Activated CD4-positive, alpha-beta T cell treated with anti-CD3 and anti-CD28 coated beads for 36 hours (primary cell): ENCODE results near the gene PTPRM. TPM values are rescaled to one million over a fixed set of nuclear protein-coding genes. Genes with fewer than 3 reads are reported as not detected.

ENCODE experiments used
- ATAC-seq: fragments of 200-7000 bp; cut with Tn5 transposase; one replicate; pipeline ENCODE4 v1.10.0; 2021; ENCODE audit warnings: mild to moderate bottlenecking, moderate library complexity
- CTCF ChIA-PET: fragments of 350-600 bp; sonication (Branson Sonifier 250); formaldehyde crosslinking; loops from one replicate; lab custom pipeline; 2021; ENCODE audit warnings: antibody characterized with exemption; lab: Charles Lee
- POLR2A ChIA-PET: fragments of 350-600 bp; sonication (Branson Sonifier 250); formaldehyde crosslinking; loops from one replicate; lab custom pipeline; 2021; ENCODE audit warnings: antibody characterized with exemption, inconsistent platforms; lab: Charles Lee
- DNase-seq: peaks from one replicate; pipeline ENCODE4 v3.0.0-alpha.2; 2020
- H3K27ac Mint-ChIP-seq: one replicate; pipeline ENCODE4 v1.8.0; 2021; ENCODE audit warnings: mixed read lengths
- H3K27me3 Mint-ChIP-seq: one replicate; pipeline ENCODE4 v1.8.0; 2021; ENCODE audit warnings: mixed read lengths
- H3K36me3 Mint-ChIP-seq: one replicate; pipeline ENCODE4 v1.8.0; 2021; ENCODE audit warnings: low read depth, mixed read lengths
- H3K4me1 Mint-ChIP-seq: one replicate; pipeline ENCODE4 v1.8.0; 2021; ENCODE audit warnings: mixed read lengths
- H3K4me3 Mint-ChIP-seq: one replicate; pipeline ENCODE4 v1.8.0; 2021; ENCODE audit warnings: mild to moderate bottlenecking, moderate library complexity, mixed read lengths
- H3K9me3 Mint-ChIP-seq: one replicate; pipeline ENCODE4 v1.8.0; 2021; ENCODE audit warnings: low read depth, mixed read lengths
- intact Hi-C, 2 experiments: fragments of 100-400 bp; cut with DNase I in 1 of 2; cut with micrococcal nuclease in 1 of 2; formaldehyde crosslinking; loops; one replicate each; pipeline versions ENCODE4 v1.14.2 to v1.15.1; 2022 to 2024; cut with DNase I, micrococcal nuclease
- total RNA-seq, 2 experiments: library from RNA; stranded (reverse); gene quantifications; one replicate each; pipeline ENCODE4 v1.2.3, GENCODE V29; 2021

Gene PTPRM
- total RNA-seq, 2 experiments from 2014 or later, result 6.5 to 14.0 TPM

DNA sequence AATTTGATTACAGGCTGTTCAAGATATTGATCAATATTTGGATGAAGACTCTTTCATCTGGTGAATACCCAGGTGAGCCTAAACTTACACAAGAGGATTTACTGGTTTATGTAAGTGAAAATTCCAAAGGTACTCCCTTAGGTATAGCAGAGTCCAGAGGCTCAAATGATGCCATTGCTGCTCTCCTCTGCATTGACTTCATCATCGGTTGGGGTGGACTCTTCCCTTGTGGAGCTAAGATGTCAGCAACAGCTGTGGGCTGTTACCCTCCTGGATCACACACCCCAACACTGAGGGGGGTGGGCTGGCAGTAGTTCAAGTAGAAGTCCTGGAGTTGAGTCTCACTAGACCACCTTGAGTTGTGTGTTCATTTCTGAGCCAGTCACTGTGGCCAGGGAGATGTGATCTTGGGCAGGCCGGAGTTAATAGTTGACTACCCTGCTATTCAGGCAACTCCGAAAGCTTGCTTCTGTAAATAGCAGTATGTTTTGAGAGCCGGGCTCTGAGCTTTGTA is 236.9 kb downstream of the PTPRM start:
- ATAC-seq (no peak), DNase-seq (no peak)
- Mint-ChIP-seq H3K4me3 (no peak overlapping the region), H3K27me3 (no peaks in the 10 kb centered on the region), H3K4me1 (peaks cover 9% of the 10 kb centered on the region), H3K9me3 (no peaks in the 10 kb centered on the region), H3K36me3 (no peaks in the 10 kb centered on the region), H3K27ac (no peak overlapping the region)
- ChIA-PET CTCF (interaction anchor here (1.2 kb wide), 1 partner anchor 343 kb away, joined by 3 read pairs; no protein-coding TSS in a partner anchor), POLR2A (no interaction called here)
- intact Hi-C loops, result no loop called here

DNA sequence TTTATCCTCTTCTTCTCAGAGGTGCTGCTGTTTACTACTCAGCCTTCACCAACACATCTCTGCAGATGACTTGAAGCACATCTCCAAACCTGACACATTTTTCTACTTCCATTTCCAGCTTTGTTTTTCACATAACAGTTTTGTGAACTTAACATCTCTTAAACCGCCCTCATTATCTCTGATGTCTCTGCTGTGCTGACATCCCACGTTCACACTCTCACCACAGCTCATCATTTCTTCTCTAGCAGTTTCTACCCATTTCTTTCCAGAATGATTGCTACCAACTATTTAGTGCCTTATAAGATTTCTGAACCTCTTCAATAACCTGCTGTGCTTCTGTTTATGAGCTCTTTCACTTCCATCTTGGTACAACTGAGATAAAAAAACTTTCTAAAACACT is 238.0 kb downstream of the PTPRM start:
- DNase-seq (no peak), ATAC-seq (no peak)
- no peak overlapping the region for H3K27ac Mint-ChIP-seq
- no peak overlapping the region for H3K4me3 Mint-ChIP-seq
- peaks cover 9% of the 10 kb centered on the region for H3K4me1 Mint-ChIP-seq
- CTCF ChIA-PET, result interaction anchor here (0.6 to 1.2 kb wide), 2 partner anchors 238 to 342 kb away, joined by 3 to 4 read pairs; partner anchors contain the start of gene PTPRM
- no peaks in the 10 kb centered on the region for H3K36me3 Mint-ChIP-seq
- H3K9me3 Mint-ChIP-seq, result no peaks in the 10 kb centered on the region
- POLR2A ChIA-PET, result no interaction called here
- intact Hi-C loops, result no loop called here
- H3K27me3 Mint-ChIP-seq, result no peaks in the 10 kb centered on the region

DNA sequence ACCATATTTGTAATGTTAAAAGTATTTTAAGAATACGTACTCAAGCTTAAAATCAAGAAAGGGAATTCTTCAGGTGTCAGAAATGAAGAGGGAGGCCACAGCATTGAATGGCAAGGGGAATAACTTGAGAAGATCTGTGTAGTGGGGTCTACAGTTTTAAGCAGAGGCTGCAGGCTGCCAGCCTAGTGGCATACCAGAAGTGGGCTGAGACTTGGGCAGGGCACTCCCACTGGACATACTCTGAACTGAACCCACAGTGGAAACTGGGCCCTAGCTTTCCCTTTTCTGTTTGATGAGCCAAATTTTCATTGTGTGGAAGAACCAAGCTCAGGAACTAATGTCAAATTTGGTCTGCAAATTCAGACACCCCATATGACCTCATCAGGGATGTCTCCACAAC is 238.8 kb downstream of the PTPRM start:
- no peaks in the 10 kb centered on the region for H3K27me3 Mint-ChIP-seq
- H3K36me3 Mint-ChIP-seq, result no peaks in the 10 kb centered on the region
- ChIA-PET CTCF (no interaction called here), POLR2A (no interaction called here)
- H3K4me3 Mint-ChIP-seq, result no peak overlapping the region
- no peak for DNase-seq
- ATAC-seq, result no peak
- no peak overlapping the region for H3K27ac Mint-ChIP-seq
- peaks cover 9% of the 10 kb centered on the region for H3K4me1 Mint-ChIP-seq
- intact Hi-C loops, result no loop called here
- no peaks in the 10 kb centered on the region for H3K9me3 Mint-ChIP-seq

DNA sequence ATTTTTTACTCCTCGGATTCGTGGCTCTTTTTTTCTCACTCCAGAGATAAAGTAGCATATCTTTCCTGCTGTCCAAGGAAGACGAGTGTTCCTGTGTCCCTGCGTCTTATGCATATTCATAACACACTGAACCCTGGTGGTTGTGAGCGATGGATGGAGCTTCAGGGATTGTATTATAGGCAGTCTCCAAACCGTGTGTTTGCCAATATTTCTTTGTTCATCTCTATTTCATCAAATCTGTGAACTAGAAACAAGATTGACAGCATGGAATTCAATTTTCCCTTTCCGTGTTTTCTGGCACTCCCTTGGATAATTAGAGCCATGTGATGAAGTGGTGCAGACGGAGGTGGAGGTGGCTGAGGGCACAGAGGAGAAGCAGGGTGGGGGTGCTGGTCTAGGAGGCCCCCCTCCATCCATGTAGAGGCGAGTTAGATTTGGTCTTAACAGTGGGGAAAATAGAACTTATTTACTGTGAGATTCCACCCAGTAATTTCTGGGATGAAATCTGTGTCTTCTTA is 240.9 kb downstream of the PTPRM start:
- CTCF ChIA-PET, result no interaction called here
- no peak overlapping the region for H3K4me3 Mint-ChIP-seq
- POLR2A ChIA-PET, result no interaction called here
- H3K9me3 Mint-ChIP-seq, result peaks cover 2% of the 10 kb centered on the region
- H3K27ac Mint-ChIP-seq, result no peak overlapping the region
- H3K27me3 Mint-ChIP-seq, result peaks cover 2% of the 10 kb centered on the region
- no peak for DNase-seq
- no peaks in the 10 kb centered on the region for H3K36me3 Mint-ChIP-seq
- no peak for ATAC-seq
- intact Hi-C loops, result no loop called here
- peaks cover 9% of the 10 kb centered on the region for H3K4me1 Mint-ChIP-seq

DNA sequence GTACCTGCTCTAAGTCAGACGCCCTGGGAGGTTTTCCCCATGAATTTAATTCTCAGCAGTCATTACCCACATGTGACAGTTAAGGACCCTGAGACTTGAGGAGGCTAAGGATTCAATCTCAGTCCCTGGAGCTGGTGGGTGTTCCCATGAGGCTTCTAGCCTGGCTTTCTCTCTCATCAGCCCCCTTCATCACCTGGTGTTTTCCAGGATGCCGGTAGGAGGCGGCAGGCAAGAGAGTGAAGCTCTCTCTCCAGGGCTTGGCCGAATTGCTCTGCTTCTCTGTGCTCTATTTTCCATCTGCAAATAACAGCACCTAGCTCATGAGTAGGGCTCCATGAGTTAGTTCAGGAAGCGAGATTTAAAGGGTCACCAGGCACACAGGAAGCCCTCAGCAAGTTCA is 241.9 kb downstream of the PTPRM start:
- ATAC-seq (no peak), DNase-seq (no peak)
- H3K4me3 Mint-ChIP-seq, result no peak overlapping the region
- intact Hi-C loops, result no loop called here
- ChIA-PET POLR2A (interaction anchor here (0.6 kb wide), 1 partner anchor 68 kb away, joined by 3 read pairs; no protein-coding TSS in a partner anchor), CTCF (no interaction called here)
- peaks cover 9% of the 10 kb centered on the region for H3K4me1 Mint-ChIP-seq
- peaks cover 6% of the 10 kb centered on the region for H3K9me3 Mint-ChIP-seq
- no peak overlapping the region for H3K27ac Mint-ChIP-seq
- H3K27me3 Mint-ChIP-seq, result peaks cover 3% of the 10 kb centered on the region
- H3K36me3 Mint-ChIP-seq, result no peaks in the 10 kb centered on the region

DNA sequence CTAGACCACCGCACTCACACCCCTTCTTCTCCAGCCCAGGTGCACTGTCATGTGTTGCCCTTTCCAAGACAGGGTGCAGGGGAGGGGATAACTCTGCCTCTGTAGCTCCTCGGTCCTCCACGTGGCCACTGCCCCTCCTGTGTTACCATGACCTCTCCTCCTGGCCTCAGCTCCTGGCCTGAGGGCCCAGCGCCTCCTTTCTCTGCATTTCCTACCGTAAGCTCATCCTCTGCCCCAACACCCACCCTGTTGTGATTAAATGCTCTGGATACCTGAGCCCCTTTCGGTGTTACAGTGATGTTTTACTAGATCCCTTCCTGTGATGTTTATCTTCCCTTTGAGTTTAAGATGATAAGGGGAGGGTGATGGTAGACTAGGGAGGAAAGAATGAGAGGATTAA is 242.3 kb downstream of the PTPRM start:
- Mint-ChIP-seq H3K4me1 (peaks cover 9% of the 10 kb centered on the region), H3K9me3 (peaks cover 10% of the 10 kb centered on the region), H3K36me3 (no peaks in the 10 kb centered on the region), H3K4me3 (no peak overlapping the region), H3K27me3 (peaks cover 3% of the 10 kb centered on the region), H3K27ac (no peak overlapping the region)
- intact Hi-C loops, result no loop called here
- POLR2A ChIA-PET, result interaction anchor here (0.6 kb wide), 1 partner anchor 68 kb away, joined by 3 read pairs; no protein-coding TSS in a partner anchor
- CTCF ChIA-PET, result no interaction called here
- DNase-seq, result no peak
- ATAC-seq, result no peak

DNA sequence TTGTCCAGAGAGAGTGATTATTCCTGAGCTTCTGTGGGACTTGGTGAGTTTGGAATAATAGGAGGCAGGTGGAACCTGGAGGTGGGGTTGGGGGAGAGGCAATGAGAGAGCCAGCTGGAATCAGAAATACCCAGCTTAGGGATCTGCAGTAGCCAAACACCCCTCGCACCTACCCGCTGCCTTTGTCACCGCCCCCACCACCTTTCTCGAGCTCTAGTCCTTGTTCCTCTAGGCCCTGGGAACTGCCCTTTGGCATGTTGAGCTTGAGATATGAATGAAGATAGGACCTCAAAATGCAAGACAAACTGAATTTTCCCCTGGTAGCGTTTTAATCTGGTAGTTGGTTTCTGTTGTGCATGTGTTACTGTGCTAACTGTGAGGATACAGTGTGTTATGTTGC is 242.9 kb downstream of the PTPRM start:
- CTCF ChIA-PET, result no interaction called here

DNA sequence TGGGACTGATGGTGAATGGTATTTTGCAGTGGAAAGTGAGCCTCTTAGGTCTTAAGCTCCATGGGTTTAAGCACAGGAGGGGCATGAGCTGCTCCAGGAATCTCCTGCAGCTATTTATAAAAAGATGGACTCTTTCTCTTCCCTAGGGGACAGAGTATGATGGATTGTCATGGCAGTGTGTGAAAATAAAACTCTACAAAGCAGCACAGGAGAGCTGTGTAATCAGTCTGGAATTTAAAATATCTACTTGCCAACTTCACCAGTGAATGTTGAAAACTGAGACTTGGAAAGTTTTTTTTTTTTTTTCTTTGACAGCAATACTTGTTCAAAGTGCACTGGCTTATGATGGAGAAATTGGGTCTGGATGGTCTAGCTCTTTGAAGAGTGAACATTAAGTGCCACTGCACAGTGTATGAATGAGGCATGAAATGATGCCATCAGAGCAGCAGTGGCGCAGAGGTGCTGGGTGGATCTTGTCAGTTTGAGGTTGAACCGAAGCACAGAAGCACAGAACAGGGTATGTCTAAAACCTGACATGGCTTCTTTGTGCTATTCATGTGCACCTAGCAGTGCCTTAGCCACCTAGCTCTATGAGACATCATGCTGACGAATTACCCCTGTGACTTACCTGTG is 245.4 kb downstream of the PTPRM start:
- Mint-ChIP-seq H3K4me3 (no peak overlapping the region), H3K27ac (no peak overlapping the region), H3K27me3 (peaks cover 3% of the 10 kb centered on the region), H3K9me3 (peaks cover 15% of the 10 kb centered on the region), H3K4me1 (no peaks in the 10 kb centered on the region), H3K36me3 (no peaks in the 10 kb centered on the region)
- intact Hi-C loops, result no loop called here
- ChIA-PET POLR2A (no interaction called here), CTCF (no interaction called here)
- DNase-seq, result no peak
- no peak for ATAC-seq

More for the DNA sequence above, 242.9 kb downstream of the PTPRM start:
- no peak for DNase-seq
- H3K9me3 Mint-ChIP-seq, result peaks cover 11% of the 10 kb centered on the region
- ATAC-seq, result no peak
- no peak overlapping the region for H3K27ac Mint-ChIP-seq
- POLR2A ChIA-PET, result no interaction called here
- H3K36me3 Mint-ChIP-seq, result no peaks in the 10 kb centered on the region
- no peak overlapping the region for H3K4me3 Mint-ChIP-seq
- H3K27me3 Mint-ChIP-seq, result peaks cover 3% of the 10 kb centered on the region
- intact Hi-C loops, result no loop called here
- H3K4me1 Mint-ChIP-seq, result peaks cover 5% of the 10 kb centered on the region

DNA sequence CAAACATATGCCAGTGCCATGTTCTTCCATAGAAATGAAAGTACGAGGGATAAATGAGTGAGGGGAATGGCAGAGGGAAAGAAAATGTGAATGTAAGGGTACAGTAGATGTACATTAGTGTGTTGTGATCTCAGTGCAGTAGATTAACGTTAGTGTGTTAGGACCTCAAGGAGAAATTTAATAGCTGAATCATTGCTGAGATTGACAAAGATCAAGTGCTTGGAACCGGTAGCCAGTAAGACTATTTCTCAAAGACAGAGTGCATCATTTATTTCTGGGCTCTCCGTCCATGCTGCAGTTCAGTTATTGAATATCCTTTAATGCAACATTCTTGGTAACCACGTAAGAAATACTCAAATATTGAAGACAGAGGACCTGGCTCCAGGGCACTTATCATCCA is 246.0 kb downstream of the PTPRM start:
- Mint-ChIP-seq H3K4me3 (no peak overlapping the region), H3K27ac (no peak overlapping the region), H3K9me3 (peaks cover 15% of the 10 kb centered on the region), H3K36me3 (no peaks in the 10 kb centered on the region), H3K27me3 (peaks cover 3% of the 10 kb centered on the region), H3K4me1 (no peaks in the 10 kb centered on the region)
- DNase-seq (no peak), ATAC-seq (no peak)
- ChIA-PET POLR2A (no interaction called here), CTCF (no interaction called here)
- intact Hi-C loops, result no loop called here

DNA sequence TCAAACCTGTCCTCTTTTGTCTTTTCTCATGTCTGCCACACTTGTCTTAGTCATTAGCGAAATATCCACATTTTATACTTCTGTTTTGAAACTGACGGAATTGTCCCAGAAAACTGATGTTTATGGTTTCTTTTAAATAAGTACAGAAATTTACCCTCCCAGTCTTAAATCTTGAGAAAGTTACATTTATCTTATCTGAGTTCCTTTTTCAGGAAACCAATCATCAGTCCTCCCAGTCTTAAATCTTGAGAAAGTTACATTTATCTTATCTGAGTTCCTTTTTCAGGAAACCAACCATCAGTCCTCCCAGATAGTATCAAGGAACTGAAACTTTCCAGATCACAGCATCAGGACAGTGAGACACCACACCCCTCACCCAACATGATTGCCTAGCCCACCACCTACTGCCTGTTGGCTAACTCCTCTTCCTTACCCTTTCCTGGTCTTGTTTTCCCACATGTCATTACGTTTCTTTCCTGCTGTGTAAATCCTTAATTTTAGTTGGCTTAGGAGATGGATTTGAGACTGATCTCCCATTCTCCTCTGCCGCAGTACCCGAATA is 247.7 kb downstream of the PTPRM start:
- H3K27me3 Mint-ChIP-seq, result peaks cover 3% of the 10 kb centered on the region

DNA sequence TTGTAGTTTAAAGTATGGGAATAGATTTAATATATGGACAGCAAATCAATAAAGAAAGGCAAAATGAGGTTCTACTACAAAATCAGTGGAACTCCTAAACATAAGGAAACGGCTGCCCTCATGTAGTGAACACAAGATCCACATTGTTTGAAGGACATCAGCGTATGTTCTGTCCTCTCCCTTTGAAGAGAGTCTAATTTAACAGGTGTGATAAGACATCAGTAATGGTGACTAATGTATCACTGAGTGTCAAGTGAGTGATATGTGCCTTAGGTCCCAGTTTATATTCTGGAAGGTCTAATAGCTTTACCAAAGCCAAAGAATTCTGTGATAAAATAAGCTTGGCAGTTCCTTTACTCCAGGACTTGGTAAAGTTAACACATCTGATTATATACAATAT is 248.7 kb downstream of the PTPRM start:
- intact Hi-C loops, result no loop called here
- POLR2A ChIA-PET, result no interaction called here
- Mint-ChIP-seq H3K27ac (no peak overlapping the region), H3K36me3 (no peaks in the 10 kb centered on the region), H3K4me1 (no peaks in the 10 kb centered on the region), H3K9me3 (peaks cover 15% of the 10 kb centered on the region), H3K27me3 (peaks cover 3% of the 10 kb centered on the region), H3K4me3 (no peak overlapping the region)
- ATAC-seq, result no peak
- no peak for DNase-seq
- CTCF ChIA-PET, result no interaction called here

More for the DNA sequence above, 247.7 kb downstream of the PTPRM start:
- POLR2A ChIA-PET, result no interaction called here
- ATAC-seq (no peak), DNase-seq (no peak)
- Mint-ChIP-seq H3K9me3 (peaks cover 15% of the 10 kb centered on the region), H3K27ac (no peak overlapping the region), H3K36me3 (no peaks in the 10 kb centered on the region), H3K4me3 (no peak overlapping the region), H3K4me1 (no peaks in the 10 kb centered on the region)
- intact Hi-C loops, result no loop called here
- CTCF ChIA-PET, result no interaction called here
